ENCODE measurements around the gene DENND4A. TPM values are rescaled to one million over a fixed set of nuclear protein-coding genes. Genes with fewer than 3 reads are reported as not detected.
"Not testable (repeated sequence)": the region's sequence is repeated elsewhere in the genome, so short reads cannot be mapped to it uniquely, and the experiment has no call there.

DENND4A gene
- total and polyA plus RNA-seq, 9 donors, result 10.2 to 63.9 (median 50.2) TPM

GRCh38 chr15:65785151-65785550 is 6.9 kb downstream of the DENND4A start:
- TF ChIP-seq EP300 (IDR thresholded peaks at IDR 0.05), result no peak
- no peak for TF ChIP-seq POLR2A (IDR thresholded peaks at IDR 0.05)
- TF ChIP-seq CTCF (IDR thresholded peaks at IDR 0.05), result no peak
- Histone ChIP-seq H3K4me1 (ENCODE audit: insufficient read depth) (peaks cover 5% of the 10 kb centered on the region), H3K27ac (no peak overlapping the region), H3K4me3 (no peak overlapping the region), H3K9me3 (no peaks in the 10 kb centered on the region), H3K27me3 (no peaks in the 10 kb centered on the region), H3K36me3 (no peaks in the 10 kb centered on the region)
- intact Hi-C loops (cut with DNase I), result no loop called here
- DNase-seq, result no peak
- WGBS, 3 donors, result 80 to 96% (median 88%) methylated on average over 6 of the region's 6 CpGs

GRCh38 chr15:65783872-65784271 is 8.2 kb downstream of the DENND4A start:
- Histone ChIP-seq H3K4me1 (ENCODE audit: insufficient read depth) (peaks cover 3% of the 10 kb centered on the region), H3K9me3 (no peaks in the 10 kb centered on the region), H3K27ac (no peak overlapping the region), H3K36me3 (no peaks in the 10 kb centered on the region), H3K27me3 (no peaks in the 10 kb centered on the region), H3K4me3 (no peak overlapping the region)
- TF ChIP-seq POLR2A (IDR thresholded peaks at IDR 0.05) (no peak), EP300 (IDR thresholded peaks at IDR 0.05) (no peak), CTCF (IDR thresholded peaks at IDR 0.05) (no peak)
- DNase-seq, result no peak
- WGBS, 3 donors, result 89 to 93% (median 91%) methylated on average over 5 of the region's 5 CpGs
- intact Hi-C loops (cut with DNase I), result no loop called here

DNA sequence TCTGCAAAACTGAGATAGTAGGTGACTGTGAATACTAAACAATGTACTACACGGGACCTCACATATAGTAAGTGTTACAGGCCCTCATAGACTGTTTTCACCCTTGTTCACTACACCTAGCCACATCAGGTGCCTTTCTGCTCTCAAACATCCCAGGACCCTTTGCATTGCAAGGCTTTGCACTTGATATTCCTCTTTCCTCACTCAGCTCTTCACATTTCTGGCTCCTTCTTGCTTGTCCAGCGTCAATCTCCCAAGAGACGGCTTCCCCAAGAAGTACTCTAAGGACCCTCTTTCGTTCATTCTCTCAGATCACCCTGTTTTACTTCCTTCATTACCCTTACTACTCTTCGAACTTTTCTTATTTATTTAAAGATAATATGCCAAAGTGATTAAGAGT is 10.0 kb downstream of the DENND4A start:
- no peaks in the 10 kb centered on the region for H3K27me3 ChIP-seq
- WGBS, 3 donors, result 81 to 88% (median 81%) methylated on average over 5 of the region's 5 CpGs
- DNase-seq, result no peak
- no peak overlapping the region for H3K27ac ChIP-seq
- intact Hi-C loops (cut with DNase I), result no loop called here
- no peaks in the 10 kb centered on the region for H3K36me3 ChIP-seq
- TF ChIP-seq EP300 (IDR thresholded peaks at IDR 0.05) (no peak), CTCF (IDR thresholded peaks at IDR 0.05) (no peak), POLR2A (IDR thresholded peaks at IDR 0.05) (no peak)
- peaks cover 4% of the 10 kb centered on the region for H3K4me1 ChIP-seq (ENCODE audit: insufficient read depth)
- no peaks in the 10 kb centered on the region for H3K9me3 ChIP-seq
- no peak overlapping the region for H3K4me3 ChIP-seq

GRCh38 chr15:65778701-65779100 is 13.4 kb downstream of the DENND4A start:
- DNase-seq; H3K27ac ChIP-seq; intact Hi-C loops (cut with DNase I); H3K36me3 ChIP-seq; H3K9me3 ChIP-seq; H3K4me3 ChIP-seq; H3K27me3 ChIP-seq: not testable (repeated sequence)
- 76 to 93% (median 91%) methylated on average over 9 of the region's 9 CpGs for WGBS, 3 donors
- H3K4me1 ChIP-seq (ENCODE audit: insufficient read depth), result peaks cover 11% of the 10 kb centered on the region

GRCh38 chr15:65778269-65778668 is 13.8 kb downstream of the DENND4A start:
- H3K4me3 ChIP-seq, result no peak overlapping the region
- H3K9me3 ChIP-seq, result no peaks in the 10 kb centered on the region
- peaks cover 11% of the 10 kb centered on the region for H3K4me1 ChIP-seq (ENCODE audit: insufficient read depth)
- WGBS, 3 donors, result 56 to 63% (median 59%) methylated on average over 2 of the region's 2 CpGs
- H3K27ac ChIP-seq, result no peak overlapping the region
- intact Hi-C loops (cut with DNase I), result no loop called here
- H3K36me3 ChIP-seq, result no peaks in the 10 kb centered on the region
- no peaks in the 10 kb centered on the region for H3K27me3 ChIP-seq
- TF ChIP-seq CTCF (IDR thresholded peaks at IDR 0.05) (no peak), POLR2A (IDR thresholded peaks at IDR 0.05) (no peak), EP300 (IDR thresholded peaks at IDR 0.05) (no peak)
- DNase-seq, result no peak
